H9 (cell line): ENCODE results near the gene SLC25A17. TPM values are rescaled to one million over a fixed set of nuclear protein-coding genes. Genes with fewer than 3 reads are reported as not detected.

Experiments used
- DNase-seq: peaks from one replicate; pipeline ENCODE4 v3.0.0-alpha.2; 2017
- H2AFZ ChIP-seq: one replicate; pipeline ENCODE4 v1.6.1; 2013; ENCODE audit warnings: mild to moderate bottlenecking, low read length, control low read depth, moderate library complexity
- H2AK5ac ChIP-seq: 2 replicates; pipeline ENCODE4 v1.6.1; 2013; ENCODE audit warnings: low read length, control low read depth, mixed read lengths; ENCODE audit not compliant: insufficient read length
- H2BK120ac ChIP-seq: one replicate; pipeline ENCODE4 v1.6.1; 2013; ENCODE audit warnings: low read depth, mild to moderate bottlenecking, low read length, control low read depth, inconsistent platforms; ENCODE audit not compliant: poor library complexity, severe bottlenecking
- H2BK12ac ChIP-seq: 2 replicates; pipeline ENCODE4 v1.6.1; 2013; ENCODE audit warnings: low read length, control low read depth, mixed read lengths, low read depth; ENCODE audit not compliant: insufficient read length
- H2BK15ac ChIP-seq: 2 replicates; pipeline ENCODE4 v1.6.1; 2013; ENCODE audit warnings: low read depth, low read length, control low read depth
- H2BK20ac ChIP-seq: one replicate; pipeline ENCODE4 v1.6.1; 2013; ENCODE audit warnings: low read depth, mild to moderate bottlenecking, low read length, control low read depth, inconsistent platforms; ENCODE audit not compliant: poor library complexity, severe bottlenecking
- H2BK5ac ChIP-seq: 2 replicates; pipeline ENCODE4 v1.6.1; 2013; ENCODE audit warnings: low read length, control low read depth, mixed read lengths; ENCODE audit not compliant: insufficient read length
- H3K14ac ChIP-seq: 2 replicates; pipeline ENCODE4 v1.6.1; 2013; ENCODE audit warnings: low read length, control low read depth; ENCODE audit not compliant: insufficient read depth
- H3K18ac ChIP-seq: 2 replicates; pipeline ENCODE4 v1.6.1; 2013; ENCODE audit warnings: low read depth, mild to moderate bottlenecking, mixed read lengths, low read length, control low read depth; ENCODE audit not compliant: insufficient read length
- H3K23ac ChIP-seq: 2 replicates; pipeline ENCODE4 v1.6.1; 2013; ENCODE audit warnings: low read length, control low read depth, mixed read lengths, low read depth; ENCODE audit not compliant: insufficient read length
- H3K23me2 ChIP-seq: 2 replicates; pipeline ENCODE4 v1.6.1; 2013; ENCODE audit warnings: low read depth, mild to moderate bottlenecking, mixed read lengths, low read length, control low read depth; ENCODE audit not compliant: insufficient read length, poor library complexity, severe bottlenecking
- H3K27ac ChIP-seq: 2 replicates; pipeline ENCODE4 v1.5.1; 2013; ENCODE audit warnings: low read length, control low read depth, mixed read lengths, low read depth; ENCODE audit not compliant: insufficient read length
- H3K27me3 ChIP-seq: 2 replicates; pipeline ENCODE4 v1.6.1; 2013; ENCODE audit warnings: low read length, control low read depth, inconsistent platforms; ENCODE audit not compliant: insufficient read depth
- H3K4ac ChIP-seq: 2 replicates; pipeline ENCODE4 v1.6.1; 2013; ENCODE audit warnings: low read depth, mild to moderate bottlenecking, control low read depth, inconsistent platforms, low read length, moderate library complexity
- H3K4me1 ChIP-seq: 2 replicates; pipeline ENCODE4 v1.6.1; 2013; ENCODE audit warnings: low read length, control low read depth, inconsistent platforms; ENCODE audit not compliant: insufficient read depth
- H3K4me2 ChIP-seq: 2 replicates; pipeline ENCODE4 v1.6.1; 2013; ENCODE audit warnings: low read length, control low read depth, mixed read lengths; ENCODE audit not compliant: insufficient read length, insufficient read depth
- H3K56ac ChIP-seq: 2 replicates; pipeline ENCODE4 v1.6.1; 2013; ENCODE audit warnings: low read depth, mild to moderate bottlenecking, mixed read lengths, low read length, control low read depth; ENCODE audit not compliant: insufficient read length
- H3K79me1 ChIP-seq: 2 replicates; pipeline ENCODE4 v1.6.1; 2013; ENCODE audit warnings: low read depth, mild to moderate bottlenecking, moderate library complexity, low read length, control low read depth, inconsistent platforms; ENCODE audit not compliant: insufficient read depth, poor library complexity, severe bottlenecking
- H3K79me2 ChIP-seq: 2 replicates; pipeline ENCODE4 v1.6.1; 2013; ENCODE audit warnings: low read length, control low read depth, inconsistent platforms; ENCODE audit not compliant: insufficient read depth
- H3K9ac ChIP-seq: 2 replicates; pipeline ENCODE4 v1.6.1; 2013; ENCODE audit warnings: low read length, control low read depth, mixed read lengths; ENCODE audit not compliant: insufficient read length; ENCODE audit errors: extremely low read depth
- H3K9me3 ChIP-seq: one replicate; pipeline ENCODE4 v1.6.1; 2013; ENCODE audit warnings: low read depth, low read length, inconsistent platforms; ENCODE audit not compliant: control insufficient read depth
- H3T11ph ChIP-seq: one replicate; pipeline ENCODE4 v1.6.1; 2013; ENCODE audit warnings: mild to moderate bottlenecking, low read length, control low read depth, inconsistent platforms
- H4K20me1 ChIP-seq: one replicate; pipeline ENCODE4 v1.6.1; 2013; ENCODE audit not compliant: control insufficient read depth, insufficient read length, insufficient read depth
- H4K5ac ChIP-seq: 2 replicates; pipeline ENCODE4 v1.6.1; 2013; ENCODE audit warnings: low read depth, mild to moderate bottlenecking, mixed read lengths, low read length, control low read depth; ENCODE audit not compliant: insufficient read length
- H4K8ac ChIP-seq: replicated peaks from 2 replicates; pipeline ENCODE4 v1.6.1; 2013; ENCODE audit warnings: low read length, control low read depth, mixed read lengths, low read depth; ENCODE audit not compliant: insufficient read length
- H4K91ac ChIP-seq: 2 replicates; pipeline ENCODE4 v1.6.1; 2013; ENCODE audit warnings: low read depth, mild to moderate bottlenecking, moderate library complexity, mixed read lengths, low read length, control low read depth; ENCODE audit not compliant: insufficient read length
- H3K27ac Mint-ChIP-seq, 3 experiments: 2 replicates in 2 of 3; 3 replicates in 1 of 3; pipeline ENCODE4 v1.8.0; 2020 to 2021; ENCODE audit warnings: mixed read lengths in 3 of 3, mild to moderate bottlenecking in 1 of 3, moderate library complexity in 1 of 3
- H3K27me3 Mint-ChIP-seq: 2 replicates; pipeline ENCODE4 v1.8.0; 2021; ENCODE audit warnings: low read depth, mild to moderate bottlenecking, moderate library complexity, mixed read lengths
- H3K36me3 Mint-ChIP-seq, 3 experiments: 2 replicates in 2 of 3; 3 replicates in 1 of 3; pipeline ENCODE4 v1.8.0; 2020 to 2021; ENCODE audit warnings: low read depth in 3 of 3, mixed read lengths in 3 of 3; ENCODE audit not compliant: insufficient read depth in 1 of 3
- H3K4me1 Mint-ChIP-seq, 2 experiments: 2 replicates each; pipeline ENCODE4 v1.8.0; 2020; ENCODE audit warnings: mixed read lengths in 2 of 2
- H3K4me3 Mint-ChIP-seq, 2 experiments: 2 replicates in 1 of 2; 3 replicates in 1 of 2; pipeline ENCODE4 v1.8.0; 2020 to 2021; ENCODE audit warnings: mild to moderate bottlenecking in 2 of 2, mixed read lengths in 2 of 2, moderate library complexity in 1 of 2
- H3K9me3 Mint-ChIP-seq, 2 experiments: 2 replicates in 1 of 2; 3 replicates in 1 of 2; pipeline ENCODE4 v1.8.0; 2020; ENCODE audit warnings: mild to moderate bottlenecking in 2 of 2, mixed read lengths in 2 of 2, moderate library complexity in 1 of 2
- CTCF ChIP-seq: fragments of 200-600 bp; sonication (generic); conservative IDR thresholded peaks from 3 replicates; pipeline ENCODE4 v1.8.0; 2021; ENCODE audit warnings: antibody characterized with exemption, mild to moderate bottlenecking
- WGBS: extraction: QIAGEN DNeasy Blood & Tissue Kit; methylation state at CpG from one replicate; pipeline ENCODE4 v1.1.7; 2013; ENCODE audit warnings: missing lambda C conversion rate, low lambda C conversion rate, mixed read lengths; ENCODE audit not compliant: insufficient read length; ENCODE audit errors: extremely low coverage; 5-methylcytosine and 5-hydroxymethylcytosine counted together
- total RNA-seq: library from RNA; stranded (reverse); gene quantifications from 2 replicates; pipeline ENCODE4 v1.2.1, GENCODE V29; 2021

The SLC25A17 gene
- total RNA-seq, 1 experiment from 2014 or later, result 26.5 TPM

GRCh38 chr22:40829131-40829530 is 10.0 kb upstream of the SLC25A17 start:
- no peaks in the 10 kb centered on the region for H3K23me2 ChIP-seq
- H4K8ac ChIP-seq, result no peak overlapping the region
- H2AK5ac ChIP-seq, result no peak overlapping the region
- H3K79me2 ChIP-seq, result no peaks in the 10 kb centered on the region
- H3K4me1 ChIP-seq, result no peaks in the 10 kb centered on the region
- H3T11ph ChIP-seq, result no peak overlapping the region
- H3K56ac ChIP-seq, result no peak overlapping the region
- no peak overlapping the region for H3K4ac ChIP-seq
- no peaks in the 10 kb centered on the region for H4K20me1 ChIP-seq
- no peak for DNase-seq
- no peak overlapping the region for H4K5ac ChIP-seq
- H3K14ac ChIP-seq, result no peak overlapping the region
- no peak for TF ChIP-seq CTCF
- no peak overlapping the region for H2BK120ac ChIP-seq
- no peaks in the 10 kb centered on the region for H3K9me3 ChIP-seq
- no peak overlapping the region for H3K9ac ChIP-seq
- WGBS, result no CpG with 5 or more reads among the region's 6 CpGs
- no peak overlapping the region for H2BK15ac ChIP-seq
- no peaks in the 10 kb centered on the region for H3K79me1 ChIP-seq
- Mint-ChIP-seq H3K36me3 (peaks cover 38 to 76% (median 66%) of the 10 kb centered on the region in 3 experiments; a peak in 6 of 7 replicates), H3K9me3 (no peaks in the 10 kb centered on the region), H3K27ac (peak overlapping the region in 1 of 3 experiments; percentile 82; a peak in 1 of 7 replicates), H3K4me1 (peaks cover 11 to 18% of the 10 kb centered on the region in 2 experiments), H3K4me3 (no peak overlapping the region), H3K27me3 (no peaks in the 10 kb centered on the region)
- no peaks in the 10 kb centered on the region for H3K27me3 ChIP-seq
- H3K4me2 ChIP-seq, result no peak overlapping the region
- no peak overlapping the region for H2AFZ ChIP-seq
- no peak overlapping the region for H3K27ac ChIP-seq
- no peak overlapping the region for H3K18ac ChIP-seq
- H2BK20ac ChIP-seq, result no peak overlapping the region
- H2BK12ac ChIP-seq, result no peak overlapping the region
- no peak overlapping the region for H4K91ac ChIP-seq
- H3K23ac ChIP-seq, result no peak overlapping the region
- no peak overlapping the region for H2BK5ac ChIP-seq
